Tibial nerve (tissue), 4 donors: ENCODE measurements around the gene RAB26. TPM values are rescaled to one million over a fixed set of nuclear protein-coding genes. Genes with fewer than 3 reads are reported as not detected.
A peak's percentile ranks its signal among the peaks of the same experiment; 100 is the strongest.
"Not testable (repeated sequence)": the region's sequence is repeated elsewhere in the genome, so short reads cannot be mapped to it uniquely, and the experiment has no call there.

Source experiments
- DNase-seq, 2 donors: peaks; one replicate each; pipeline ENCODE4 v3.0.0-alpha.2; 2019; ENCODE audit warnings: low spot score in 2 of 2
- H3K27ac ChIP-seq, 4 donors: fragments of 200-600 bp; sonication (generic) in 3 of 4; one replicate each; pipeline ENCODE4 v1.5.1; 2017 to 2019; ENCODE audit warnings: mild to moderate bottlenecking in 1 of 4
- H3K27me3 ChIP-seq, 2 donors: fragments of 200-600 bp; sonication (generic) in 1 of 2; one replicate each; pipeline versions ENCODE4 v1.5.1 to v1.6.0; 2017 to 2019
- H3K36me3 ChIP-seq, 3 donors: fragments of 200-600 bp; sonication (generic); one replicate each; pipeline ENCODE4 v1.5.1; 2018 to 2019
- H3K4me1 ChIP-seq, 4 donors: fragments of 200-600 bp; sonication (generic) in 3 of 4; one replicate each; pipeline ENCODE4 v1.5.1; 2017 to 2019
- H3K4me3 ChIP-seq, 4 donors: fragments of 200-600 bp; sonication (generic) in 3 of 4; one replicate each; pipeline ENCODE4 v1.5.1; 2017 to 2019; ENCODE audit warnings: mild to moderate bottlenecking in 1 of 4, moderate library complexity in 1 of 4
- H3K9me3 ChIP-seq, 4 donors: fragments of 200-600 bp; sonication (generic) in 3 of 4; one replicate each; pipeline ENCODE4 v1.5.1; 2017 to 2019
- CTCF ChIP-seq, 5 experiments: fragments of 200-600 bp in 3 of 5; fragments of 450-650 bp in 2 of 5; sonication (generic) in 3 of 5; IDR thresholded peaks; one replicate each; pipeline ENCODE4 v1.5.1; 2016 to 2019; ENCODE audit warnings: antibody characterized with exemption in 5 of 5, mild to moderate bottlenecking in 3 of 5, moderate library complexity in 2 of 5
- EP300 ChIP-seq, 2 donors: sonication (generic); formaldehyde crosslinking; IDR thresholded peaks; one replicate each; pipeline ENCODE4 v1.6.1; 2017; ENCODE audit warnings: antibody characterized with exemption in 2 of 2, mild to moderate bottlenecking in 1 of 2
- POLR2A ChIP-seq, 2 donors: fragments of 450-650 bp; IDR thresholded peaks; one replicate each; pipeline ENCODE4 v1.6.1; 2017; ENCODE audit warnings: antibody characterized with exemption in 2 of 2, mild to moderate bottlenecking in 2 of 2, moderate library complexity in 2 of 2
- WGBS, 2 donors: methylation state at CpG; one replicate each; pipeline ENCODE4 v1.1.5; 2018; 5-methylcytosine and 5-hydroxymethylcytosine counted together
- total RNA-seq, 4 donors: library from RNA; depleted of rRNA; stranded (reverse); fragments of >200 nt; gene quantifications; one replicate each; pipeline ENCODE4 v1.1.0, GENCODE V29; 2016

The RAB26 gene
- not detected for total RNA-seq

GRCh38 chr16:2147981-2148671 is at the start of gene RAB26:
TSS of gene RAB26 (plus strand) at chr16:2148625. CDS start at chr16:2148784, 159 bp downstream.
- no peaks in the 10 kb centered on the region for H3K9me3 ChIP-seq
- no peaks in the 10 kb centered on the region for H3K27me3 ChIP-seq
- DNase-seq = peak in 1 of 2 donors; percentile 46
- H3K27ac ChIP-seq = peak within 1 kb of the TSS; percentile 58 to 81 (median 70)
- H3K36me3 ChIP-seq = peaks cover 0 to 9% (median 0%) of the 10 kb centered on the region in 3 donors
- WGBS, 2 donors = 20 to 32% methylated on average over 16 to 20 of the region's 55 CpGs
- H3K4me3 ChIP-seq = peak within 1 kb of the TSS; percentile 15 to 55 (median 39)
- TF ChIP-seq EP300 (IDR thresholded peaks at IDR 0.05) (peak in 1 of 2 donors; percentile 31), CTCF (IDR thresholded peaks at IDR 0.05) (no peak)
- H3K4me1 ChIP-seq = peaks cover 0 to 53% (median 45%) of the 10 kb centered on the region in 4 donors

- H3K9me3 ChIP-seq, H3K27ac ChIP-seq, DNase-seq, H3K27me3 ChIP-seq, H3K4me3 ChIP-seq, H3K4me1 ChIP-seq: not testable (repeated sequence)
- 90 to 92% methylated on average over 11 to 12 of the region's 16 CpGs for WGBS, 2 donors
- peaks cover 3 to 90% (median 4%) of the 10 kb centered on the region in 3 donors for H3K36me3 ChIP-seq
Measured at GRCh38 chr16:2101581-2101980, 46.8 kb upstream of the RAB26 start.

- Histone ChIP-seq H3K4me1 (no peaks in the 10 kb centered on the region), H3K9me3 (no peaks in the 10 kb centered on the region), H3K4me3 (no peak overlapping the region), H3K36me3 (peaks cover 3 to 90% (median 13%) of the 10 kb centered on the region in 3 donors), H3K27ac (no peak overlapping the region), H3K27me3 (no peaks in the 10 kb centered on the region)
- TF ChIP-seq EP300 (IDR thresholded peaks at IDR 0.05) (no peak), POLR2A (IDR thresholded peaks at IDR 0.05) (no peak), CTCF (IDR thresholded peaks at IDR 0.05) (no peak)
- 90 to 95% methylated on average over 16 of the region's 19 CpGs for WGBS, 2 donors
- DNase-seq = no peak
Measured at GRCh38 chr16:2102471-2102870, 46.0 kb upstream of the RAB26 start.

- not testable (repeated sequence) for H3K9me3 ChIP-seq, H3K27me3 ChIP-seq, H3K4me1 ChIP-seq, H3K4me3 ChIP-seq, DNase-seq, H3K27ac ChIP-seq
- H3K36me3 ChIP-seq = peaks cover 3 to 96% (median 22%) of the 10 kb centered on the region in 3 donors
- 75 to 86% methylated on average over 2 to 14 of the region's 20 CpGs for WGBS, 2 donors
Measured at GRCh38 chr16:2104464-2104863, 44.0 kb upstream of the RAB26 start.

- H3K4me1 ChIP-seq, DNase-seq, H3K4me3 ChIP-seq, H3K9me3 ChIP-seq, H3K27ac ChIP-seq, H3K27me3 ChIP-seq: not testable (repeated sequence)
- peaks cover 3 to 96% (median 18%) of the 10 kb centered on the region in 3 donors for H3K36me3 ChIP-seq
- WGBS, 2 donors = 85 to 89% methylated on average over 14 to 19 of the region's 21 CpGs
Measured at GRCh38 chr16:2105291-2105690, 43.1 kb upstream of the RAB26 start.

GRCh38 chr16:2105769-2106168 is 42.7 kb upstream of the RAB26 start:
- H3K4me1 ChIP-seq, H3K9me3 ChIP-seq, DNase-seq, H3K4me3 ChIP-seq, H3K27me3 ChIP-seq, H3K27ac ChIP-seq: not testable (repeated sequence)
- 80 to 82% methylated on average over 3 to 6 of the region's 22 CpGs for WGBS, 2 donors
- peaks cover 3 to 96% (median 18%) of the 10 kb centered on the region in 3 donors for H3K36me3 ChIP-seq

- not testable (repeated sequence) for H3K4me1 ChIP-seq, H3K9me3 ChIP-seq, H3K27ac ChIP-seq, H3K27me3 ChIP-seq, H3K4me3 ChIP-seq, DNase-seq
- WGBS, 2 donors = 94 to 100% methylated on average over 2 to 13 of the region's 38 CpGs
- peaks cover 3 to 96% (median 18%) of the 10 kb centered on the region in 3 donors for H3K36me3 ChIP-seq
Measured at GRCh38 chr16:2106211-2106610, 42.2 kb upstream of the RAB26 start.

- not testable (repeated sequence) for H3K9me3 ChIP-seq, H3K4me1 ChIP-seq, H3K27ac ChIP-seq, H3K4me3 ChIP-seq, H3K27me3 ChIP-seq, DNase-seq
- 74 to 76% methylated on average over 13 to 17 of the region's 17 CpGs for WGBS, 2 donors
- peaks cover 3 to 96% (median 18%) of the 10 kb centered on the region in 3 donors for H3K36me3 ChIP-seq
Measured at GRCh38 chr16:2107121-2107790, 41.2 kb upstream of the RAB26 start.

GRCh38 chr16:2107791-2108125 is 40.7 kb upstream of the RAB26 start:
- DNase-seq, H3K4me1 ChIP-seq, H3K4me3 ChIP-seq, H3K9me3 ChIP-seq, H3K27me3 ChIP-seq, H3K27ac ChIP-seq: not testable (repeated sequence)
- peaks cover 3 to 96% (median 18%) of the 10 kb centered on the region in 3 donors for H3K36me3 ChIP-seq
- WGBS, 2 donors = 93 to 94% methylated on average over 15 to 20 of the region's 23 CpGs

- peaks cover 3 to 94% (median 18%) of the 10 kb centered on the region in 3 donors for H3K36me3 ChIP-seq
- WGBS, 2 donors = 95 to 96% methylated on average over 52 to 56 of the region's 73 CpGs
- H3K4me3 ChIP-seq, H3K4me1 ChIP-seq, H3K9me3 ChIP-seq, DNase-seq, H3K27ac ChIP-seq, H3K27me3 ChIP-seq: not testable (repeated sequence)
Measured at GRCh38 chr16:2108446-2109270, 39.8 kb upstream of the RAB26 start.

GRCh38 chr16:2109271-2109580 is 39.2 kb upstream of the RAB26 start:
- H3K27me3 ChIP-seq, H3K27ac ChIP-seq, H3K9me3 ChIP-seq, H3K4me1 ChIP-seq, H3K4me3 ChIP-seq, DNase-seq: not testable (repeated sequence)
- WGBS, 2 donors = 94 to 95% methylated on average over 9 to 24 of the region's 25 CpGs
- H3K36me3 ChIP-seq = peaks cover 3 to 95% (median 18%) of the 10 kb centered on the region in 3 donors
